COR-L47 (cell line): Measurements from ENCODE around the gene DDR1.
"Not testable (repeated sequence)": the region's sequence is repeated elsewhere in the genome, so short reads cannot be mapped to it uniquely, and the experiment has no call there.

Experiments used
- DNase-seq: peaks from one replicate; lab custom pipeline; 2025; lab: John Stamatoyannopoulos, UW

The DDR1 gene

GRCh38 chr6:30917487-30917886, 33.2 kb downstream of the DDR1 start:
- DNase-seq, result no peak

GRCh38 chr6:30918670-30919069, 34.4 kb downstream of the DDR1 start:
- no peak for DNase-seq

- no peak for DNase-seq
Observed at GRCh38 chr6:30922447-30922852, 38.1 kb downstream of the DDR1 start.

GRCh38 chr6:30924040-30924627, 39.8 kb downstream of the DDR1 start:
- DNase-seq, result not testable (repeated sequence)

- no peak for DNase-seq
Observed at GRCh38 chr6:30926644-30927043, 42.3 kb downstream of the DDR1 start.

DNA sequence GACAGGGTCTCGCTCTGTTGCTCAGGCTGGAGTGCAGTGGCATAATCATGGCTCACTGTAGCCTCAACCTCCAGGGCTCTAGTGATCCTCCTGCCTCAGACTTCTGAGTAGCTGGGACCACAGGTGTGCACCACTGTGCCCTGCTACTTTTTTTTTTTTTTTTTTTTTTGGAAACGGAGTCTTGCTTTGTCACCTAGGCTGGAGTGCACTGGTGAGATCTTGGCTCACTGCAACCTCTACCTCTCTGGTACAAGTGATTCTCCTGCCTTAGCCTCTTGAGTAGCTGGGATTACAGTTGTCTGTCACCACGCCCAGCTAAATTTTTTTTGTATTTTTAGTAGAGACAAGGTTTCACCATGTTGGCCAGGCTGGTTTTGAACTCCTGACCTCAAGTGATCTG, 42.8 kb downstream of the DDR1 start:
- DNase-seq, result not testable (repeated sequence)

DNA sequence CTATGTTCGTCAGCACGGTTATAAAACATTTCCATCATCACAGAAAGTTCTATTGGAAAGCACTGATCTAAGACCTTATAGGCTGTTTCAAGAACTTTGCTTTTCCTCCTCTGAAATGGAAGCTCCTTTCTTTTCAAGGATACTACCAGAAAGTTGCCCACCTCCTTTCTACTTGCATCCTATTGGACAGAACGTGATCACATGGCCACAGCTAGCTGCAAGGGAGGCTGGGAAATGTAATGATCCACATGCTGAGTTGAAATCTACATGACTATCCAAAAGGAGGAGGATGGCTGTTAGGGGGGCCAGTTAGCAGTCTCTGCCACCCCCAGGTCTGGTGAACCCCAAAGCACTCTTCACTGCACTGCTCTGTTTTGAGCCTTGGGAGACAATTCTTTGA, 44.4 kb downstream of the DDR1 start:
- DNase-seq, result no peak

DNA sequence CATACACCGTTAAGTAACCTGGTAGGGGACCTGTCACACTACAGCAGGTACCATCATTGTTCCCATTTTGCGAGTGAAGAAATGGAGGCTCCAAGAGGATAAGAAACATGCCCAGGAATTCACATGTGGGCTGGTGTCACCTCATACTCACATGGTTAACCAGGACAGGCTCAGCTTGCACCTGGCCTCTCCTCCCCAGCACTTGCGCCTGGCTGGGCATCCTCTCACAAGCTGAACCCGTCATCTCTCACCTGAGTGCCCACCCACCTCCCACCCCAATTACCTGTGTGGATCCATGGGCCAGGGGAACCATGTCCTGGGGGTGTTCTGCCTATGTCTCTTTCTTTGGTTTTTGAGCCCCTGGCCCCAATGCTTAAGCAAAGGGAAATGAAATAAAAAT, 46.2 kb downstream of the DDR1 start:
- no peak for DNase-seq

DNA sequence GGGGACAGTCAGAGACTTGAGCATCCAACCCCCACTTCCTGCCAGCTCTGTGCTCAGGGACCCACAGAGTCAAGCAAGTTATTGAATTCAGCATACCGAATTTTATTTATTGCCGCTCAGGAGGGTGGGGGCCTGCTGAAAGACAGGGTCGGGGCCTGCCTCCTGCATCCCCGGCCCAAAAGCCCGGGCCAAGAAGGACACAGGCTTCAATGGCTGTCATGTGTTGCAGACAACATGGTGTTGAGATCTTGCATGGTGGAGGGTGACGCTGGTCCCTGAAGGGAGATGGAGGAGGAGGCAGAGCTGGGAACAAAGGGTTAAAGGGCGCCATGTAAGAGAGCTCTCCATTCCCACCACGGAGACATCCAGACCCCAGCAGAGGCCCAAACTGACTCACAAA, 47.0 kb downstream of the DDR1 start:
- DNase-seq, result no peak

GRCh38 chr6:30931969-30932645, 47.8 kb downstream of the DDR1 start, which contains the start of gene SFTA2:
TSS of gene SFTA2 (minus strand) at chr6:30932170. CDS start at chr6:30932096, 74 bp downstream.
- no peak for DNase-seq

DNA sequence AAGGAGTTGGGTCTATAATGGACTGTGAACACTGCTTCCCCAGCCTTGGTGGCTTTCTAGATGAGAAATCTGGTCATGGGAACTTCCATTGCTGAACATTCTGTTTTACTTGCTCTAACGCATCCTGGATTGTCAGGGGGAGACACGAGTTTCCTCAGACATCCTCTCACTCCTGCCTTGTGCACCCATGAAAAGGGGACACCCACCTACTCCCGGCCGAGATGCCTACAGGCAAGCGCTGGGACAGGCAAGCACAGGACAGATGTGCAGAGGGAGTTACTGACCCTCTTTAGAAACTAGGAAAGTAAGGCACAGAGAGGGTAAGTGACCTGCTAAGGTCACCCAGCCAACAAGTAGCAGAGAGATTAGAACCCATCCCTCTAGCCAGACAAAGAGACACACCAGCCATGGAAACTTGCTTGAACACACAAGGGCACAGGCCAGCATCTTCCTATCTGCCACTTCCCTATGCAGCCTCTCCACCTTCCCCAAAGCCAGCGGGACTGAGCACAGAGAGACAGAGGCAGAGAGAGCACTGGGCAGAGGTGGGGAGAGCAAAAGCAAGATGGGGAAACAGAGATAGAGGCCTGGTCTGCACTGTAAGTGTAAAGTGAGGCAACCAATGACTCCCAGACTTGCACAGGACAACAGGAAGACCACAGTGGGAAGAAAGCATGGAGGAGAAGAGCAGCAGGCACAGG, 48.5 kb downstream of the DDR1 start:
- no peak for DNase-seq

DNA sequence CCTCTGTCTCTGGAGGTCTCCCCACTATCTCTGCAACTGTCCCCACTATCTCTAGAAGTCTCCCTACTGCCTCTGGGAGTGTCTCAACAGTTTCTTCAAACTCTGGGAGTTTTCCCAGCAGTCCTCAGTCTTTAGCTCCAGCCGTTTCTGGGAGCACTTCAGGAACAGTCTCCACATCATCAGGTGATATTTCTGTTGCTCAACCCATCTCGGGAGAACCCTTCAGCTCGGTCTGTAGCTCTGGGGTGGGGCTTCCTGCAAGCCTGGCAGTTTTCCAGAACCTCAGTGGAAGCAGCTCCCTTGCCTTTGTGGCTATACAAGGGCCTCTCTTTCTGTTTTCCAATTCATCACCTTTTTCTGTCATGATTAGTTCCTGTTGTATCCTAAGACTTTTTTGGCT, 50.7 kb downstream of the DDR1 start:
- DNase-seq, result no peak

DNA sequence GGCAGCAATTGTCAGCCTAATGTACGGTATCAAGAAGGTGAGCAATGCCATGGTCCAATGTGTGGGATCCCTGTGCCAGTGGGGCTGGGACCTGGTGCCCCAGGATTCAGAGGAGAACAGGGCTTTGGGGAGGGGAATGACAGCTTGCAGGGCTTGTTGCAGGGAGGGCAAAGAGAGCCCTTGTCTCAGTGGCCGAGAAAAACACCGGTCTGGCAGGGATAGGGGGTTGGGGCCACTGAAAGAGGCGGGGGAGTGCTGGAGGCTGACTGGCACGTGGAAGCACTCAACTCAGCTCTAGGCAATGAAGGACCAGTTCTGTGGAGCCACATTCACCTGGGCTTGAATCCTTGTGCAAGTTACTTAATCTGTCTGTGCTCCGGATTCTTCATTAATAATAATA, 52.9 kb downstream of the DDR1 start:
- DNase-seq, result no peak

DNA sequence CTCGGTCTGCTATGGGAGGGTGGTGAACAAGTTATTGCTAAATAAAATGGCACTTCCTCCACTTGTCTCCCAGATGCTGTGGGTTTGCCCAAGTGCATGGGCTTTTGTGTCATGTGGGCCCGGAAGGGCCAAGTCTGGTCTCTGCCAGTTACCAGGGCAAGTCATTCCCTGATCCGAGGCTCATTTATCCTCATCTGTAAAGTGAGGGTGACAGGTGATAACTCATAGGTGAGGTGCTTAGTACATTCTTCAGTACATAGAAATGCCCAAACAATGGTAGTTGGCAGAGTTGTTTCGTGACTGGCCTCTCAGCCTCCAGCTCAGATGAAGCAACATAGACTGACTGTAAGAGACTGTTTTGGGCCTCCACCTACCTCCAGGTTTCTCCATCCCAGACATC, 54.4 kb downstream of the DDR1 start:
- DNase-seq, result no peak

DNA sequence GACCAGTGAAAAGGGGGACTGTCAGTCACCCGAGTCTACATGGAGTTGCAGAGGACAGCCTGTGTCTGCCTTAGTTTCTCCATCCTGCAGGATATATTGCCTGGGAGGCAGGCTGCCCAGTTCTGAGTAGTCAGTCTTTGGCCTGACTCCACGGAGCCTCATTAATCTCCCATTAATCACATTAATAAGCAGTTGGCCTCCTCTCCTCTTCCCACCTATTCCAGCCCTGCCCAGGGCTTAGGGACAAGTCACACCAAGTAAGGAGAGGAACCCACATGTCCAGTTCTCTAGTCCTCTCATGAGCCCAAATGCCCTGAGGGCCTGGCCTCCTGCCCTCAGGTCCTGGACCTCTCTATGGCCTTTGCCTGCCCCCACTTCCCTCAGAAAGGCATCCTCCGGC, 55.2 kb downstream of the DDR1 start:
- DNase-seq, result no peak

DNA sequence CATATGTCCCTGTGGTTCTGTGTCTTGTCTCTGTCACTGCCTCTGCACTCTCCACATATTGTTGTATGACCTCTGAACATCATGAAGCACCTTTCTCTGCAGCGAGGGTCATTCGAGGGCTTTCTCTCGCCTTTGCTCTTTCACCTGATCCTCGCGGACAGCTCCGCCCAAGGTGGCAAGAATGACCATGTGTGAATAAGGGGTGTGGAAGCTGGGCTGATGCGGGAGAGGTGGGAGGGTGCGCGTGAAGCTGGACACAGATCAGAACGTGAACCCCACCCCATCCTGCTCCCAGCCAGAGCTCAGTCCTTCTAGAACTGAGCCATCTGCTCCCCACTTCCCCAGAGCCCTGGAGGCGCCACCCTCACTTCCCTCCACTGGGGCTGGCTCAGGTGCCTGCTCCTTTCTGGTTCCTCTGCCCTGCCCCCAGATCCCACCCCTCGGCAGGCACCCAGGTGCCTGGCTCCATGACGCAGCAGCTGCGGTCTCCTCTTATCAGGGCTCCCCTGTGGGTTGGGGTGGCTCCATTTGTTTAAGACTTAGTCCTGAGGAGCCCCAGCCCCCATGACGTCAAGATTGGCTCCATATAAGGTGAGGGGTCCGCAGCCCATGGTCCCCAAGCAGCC, 56.2 kb downstream of the DDR1 start, which contains the start of gene MUCL3:
MUCL3 (plus strand) TSS at position 613 of the 626 bp plus-strand sequence. CDS start 27 bp downstream, outside the sequence.
- no peak for DNase-seq

DNA sequence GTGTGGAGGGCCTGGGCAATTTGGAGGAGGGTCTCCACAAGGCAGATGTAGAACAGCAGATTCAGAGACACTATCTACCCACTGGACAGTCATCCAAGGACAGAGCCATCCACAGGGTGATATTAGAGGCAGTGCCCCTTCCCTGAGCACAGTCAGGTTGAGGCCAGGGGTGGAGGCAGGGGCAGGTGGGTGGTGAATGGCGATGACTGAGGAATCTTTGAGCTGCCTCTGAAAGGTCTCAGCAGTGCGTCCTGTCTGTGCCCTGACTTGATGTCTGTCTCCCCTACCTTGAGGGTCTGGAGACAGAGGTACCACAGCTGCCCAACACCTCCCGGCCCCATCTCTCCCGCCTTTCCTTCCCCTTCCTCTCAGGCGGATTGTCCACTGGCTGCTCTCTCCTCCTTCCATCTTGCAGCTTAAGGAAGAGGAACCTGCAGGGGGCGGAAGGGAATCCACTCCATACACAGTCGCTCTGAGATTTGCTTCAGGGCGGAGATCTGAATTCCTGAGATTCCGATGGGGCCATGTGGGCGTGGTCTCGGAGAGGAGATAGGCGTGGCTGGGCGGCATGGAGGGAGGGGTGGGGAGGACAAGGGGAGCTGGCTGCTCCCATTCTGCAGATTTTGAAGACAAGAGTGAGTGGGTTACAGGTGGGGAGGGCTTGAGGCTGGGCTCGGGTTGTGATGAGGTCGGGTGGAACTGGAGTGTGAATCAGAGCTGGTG, 58.2 kb downstream of the DDR1 start:
- no peak for DNase-seq

- DNase-seq, result no peak
Observed at GRCh38 chr6:30944051-30944450, 59.7 kb downstream of the DDR1 start.

GRCh38 chr6:30945281-30945680, 61.0 kb downstream of the DDR1 start:
- no peak for DNase-seq

GRCh38 chr6:30947231-30947630, 62.9 kb downstream of the DDR1 start:
- DNase-seq, result no peak

GRCh38 chr6:30948811-30949210, 64.5 kb downstream of the DDR1 start:
- no peak for DNase-seq
